HepG2 (cell line): ENCODE measurements around the gene DHCR7. TPM values are rescaled to one million over a fixed set of nuclear protein-coding genes. Genes with fewer than 3 reads are reported as not detected.

Experiments
- ATAC-seq: fragments of 200-7000 bp; cut with Tn5 transposase; 3 replicates; pipeline ENCODE4 v1.9.1; 2020; ENCODE audit warnings: mild to moderate bottlenecking, moderate library complexity
- BruUV-seq: library from RNA; stranded (reverse); fragments of 400-500 nt; replicated peaks from 2 replicates; lab custom pipeline; 2021; lab: Mats Ljungman, UMichigan
- CTCF ChIA-PET: fragments of 300-600 bp; formaldehyde crosslinking; extraction: SDS; loops from one replicate; lab custom pipeline; 2021; ENCODE audit warnings: low total read pairs, inconsistent platforms, low intra/inter-chr PET ratio; lab: Yijun Ruan, JAX
- POLR2A ChIA-PET: fragments of 350-600 bp; sonication (Branson Sonifier 250); formaldehyde crosslinking; loops from one replicate; lab custom pipeline; 2020; ENCODE audit warnings: antibody characterized with exemption, inconsistent platforms; lab: Yijun Ruan, JAX
- DNase-seq: peaks from one replicate; pipeline ENCODE4 v3.0.0-alpha.2; 2015; ENCODE audit warnings: low spot score
- FAIRE-seq: peaks from 3 replicates; lab custom pipeline; 2011; peaks lifted over from hg19 to GRCh38; lab: Jason Lieb, UNC
- H2AFZ ChIP-seq: one replicate; pipeline ENCODE4 v1.6.1; 2011; ENCODE audit warnings: low read length, inconsistent platforms
- H3K27ac ChIP-seq: fragments of 300-600 bp; 3 replicates; pipeline ENCODE4 v1.8.0; 2011; ENCODE audit warnings: mixed run types, mild to moderate bottlenecking, mixed read lengths, low read length, inconsistent platforms; ENCODE audit not compliant: insufficient read depth; ENCODE audit errors: extremely low read length
- H3K27me3 ChIP-seq, 2 experiments: fragments of 200-600 bp in 1 of 2; 2 replicates in 1 of 2; 3 replicates in 1 of 2; pipeline versions ENCODE4 v1.6.0 to v1.8.0; 2011; ENCODE audit warnings: low read length in 2 of 2, mild to moderate bottlenecking in 2 of 2, moderate library complexity in 2 of 2, inconsistent platforms in 1 of 2; ENCODE audit not compliant: insufficient read depth in 2 of 2, control insufficient read depth in 1 of 2
- H3K36me3 ChIP-seq, 2 experiments: fragments of 200-600 bp in 1 of 2; replicated peaks in 1 of 2; 2 replicates in 1 of 2; 3 replicates in 1 of 2; pipeline versions ENCODE4 v1.5.1 to v1.8.0; 2011; ENCODE audit warnings: low read length in 2 of 2, inconsistent platforms in 1 of 2; ENCODE audit not compliant: insufficient read depth in 2 of 2, control insufficient read depth in 1 of 2
- H3K4me1 ChIP-seq: 2 replicates; pipeline ENCODE4 v1.5.1; 2012; ENCODE audit warnings: low read length, inconsistent platforms; ENCODE audit not compliant: insufficient read depth
- H3K4me2 ChIP-seq: 2 replicates; pipeline ENCODE4 v1.6.0; 2011; ENCODE audit warnings: low read depth, low read length, inconsistent platforms
- H3K4me3 ChIP-seq, 3 experiments: fragments of 200-600 bp in 1 of 3; sonication (generic), shearing (Covaris generic) in 1 of 3; replicated peaks in 1 of 3; 2 replicates each; pipeline ENCODE4 v1.5.1; 2011 to 2016; ENCODE audit warnings: low read length in 3 of 3, inconsistent platforms in 2 of 3, low read depth in 2 of 3, mild to moderate bottlenecking in 2 of 3, control low read depth in 1 of 3, mixed read lengths in 1 of 3; ENCODE audit not compliant: insufficient read depth in 1 of 3
- H3K79me2 ChIP-seq: one replicate; pipeline ENCODE4 v1.6.1; 2011; ENCODE audit warnings: low read length, inconsistent platforms; ENCODE audit not compliant: insufficient read depth
- H3K9ac ChIP-seq: 2 replicates; pipeline ENCODE4 v1.6.0; 2011; ENCODE audit warnings: mild to moderate bottlenecking, low read depth, low read length, inconsistent platforms; ENCODE audit not compliant: insufficient read depth
- H3K9me3 ChIP-seq: 2 replicates; pipeline ENCODE4 v1.5.1; 2012; ENCODE audit warnings: mild to moderate bottlenecking, low read length
- H4K20me1 ChIP-seq: 2 replicates; pipeline ENCODE4 v1.6.0; 2011; ENCODE audit warnings: inconsistent platforms, mild to moderate bottlenecking, low read length, moderate library complexity; ENCODE audit not compliant: insufficient read depth
- DBP ChIP-seq: sonication (generic); formaldehyde crosslinking; IDR thresholded peaks from 2 replicates; pipeline ENCODE4 v1.4.0; 2020; ENCODE audit warnings: missing genetic modification reagents; ENCODE audit errors: not compliant biosample characterization
- FUBP1 ChIP-seq: sonication (generic); formaldehyde crosslinking; IDR thresholded peaks from 2 replicates; pipeline ENCODE4 v1.5.1; 2020; ENCODE audit warnings: missing genetic modification reagents, mild to moderate bottlenecking, borderline replicate concordance
- MIER2 ChIP-seq: IDR thresholded peaks from 2 replicates; pipeline ENCODE4 v1.6.1; 2016; ENCODE audit warnings: missing biosample characterization, missing genetic modification reagents
- PHF21A ChIP-seq: sonication (generic); formaldehyde crosslinking; IDR thresholded peaks from 2 replicates; pipeline ENCODE4 v1.5.0; 2020; ENCODE audit warnings: mild to moderate bottlenecking, missing genetic modification reagents
- SNAPC2 ChIP-seq: sonication (generic); formaldehyde crosslinking; IDR thresholded peaks from 2 replicates; pipeline ENCODE4 v1.8.1; 2022; ENCODE audit warnings: mild to moderate bottlenecking, missing genetic modification reagents
- STAG1 ChIP-seq: sonication (generic); formaldehyde crosslinking; IDR thresholded peaks from 2 replicates; pipeline ENCODE4 v1.4.0; 2020; ENCODE audit warnings: missing genetic modification reagents
- ZNF564 ChIP-seq: sonication (generic); formaldehyde crosslinking; IDR thresholded peaks from 2 replicates; pipeline ENCODE4 v1.8.1; 2023; ENCODE audit warnings: mild to moderate bottlenecking, missing genetic modification reagents
- WGBS: methylation state at CpG from one replicate; pipeline ENCODE4 v1.1.6; 2017; ENCODE audit warnings: low lambda C conversion rate; 5-methylcytosine and 5-hydroxymethylcytosine counted together
- in situ Hi-C: cut with HindIII; loops from 2 replicates; pipeline ENCODE4 v1.10.0; 2017; ENCODE audit warnings: low pct_unique_long_range_greater_than_20kb; ENCODE audit not compliant: extremely low pct_ligation_motif_present
- intact Hi-C: fragments of 100-400 bp; cut with micrococcal nuclease; formaldehyde crosslinking; loops from one replicate; pipeline ENCODE4 v1.10.0; 2022; ENCODE audit not compliant: unreplicated experiment
- polyA plus RNA-seq, 8 experiments: library from polyadenylated mRNA; depleted of rRNA in 3 of 8; stranded (reverse) in 7 of 8; unstranded in 1 of 8; fragments of >200 nt; fragmentation: Illumina TruSeq in 4 of 8; extraction: Trizol in 4 of 8; gene quantifications; 2 replicates each; pipeline versions ENCODE4 v1.2.1 to v1.2.3, GENCODE V29; 2011 to 2016; ENCODE audit warnings: low read depth in 4 of 8, missing spikeins in 1 of 8, mixed read lengths in 1 of 8; ENCODE audit not compliant: insufficient read depth in 1 of 8
- total RNA-seq, 5 experiments: library from RNA; depleted of rRNA; stranded (reverse); fragments of >200 nt; fragmentation: Illumina TruSeq; extraction: Trizol; gene quantifications; 2 replicates each; pipeline ENCODE4 v1.2.3, GENCODE V29; 2016; ENCODE audit warnings: low read depth in 1 of 5
- TF ChIP-seq, protein P1 (sequence below), 2 experiments: fragments of 450-650 bp in 1 of 2; sonication (generic) in 1 of 2; formaldehyde crosslinking in 1 of 2; IDR thresholded peaks; 2 replicates each; pipeline versions ENCODE4 v1.6.1 to v1.8.0; 2016 to 2022; ENCODE audit warnings: antibody characterized with exemption in 1 of 2, mild to moderate bottlenecking in 1 of 2, missing genetic modification reagents in 1 of 2

Gene DHCR7
- total and polyA plus RNA-seq, 2 of the 13 experiments (the other 11 are each of a cell fraction or from before 2014, with no cell fraction given), result 96.0 to 143 TPM

- BruUV-seq, result no TSS peak
- ATAC-seq, result no peak
- Histone ChIP-seq H3K79me2 (no peaks in the 10 kb centered on the region), H3K4me1 (peaks cover 8% of the 10 kb centered on the region; the same call in 1 of the 2 replicates), H3K27me3 (no peaks in the 10 kb centered on the region), H3K36me3 (peaks cover 22 to 69% of the 10 kb centered on the region in 2 experiments; a peak in 4 of 5 replicates), H3K27ac (no peak overlapping the region), H3K9ac (no peak overlapping the region), H3K4me2 (no peak overlapping the region), H3K4me3 (no peak overlapping the region), H2AFZ (no peak overlapping the region), H3K9me3 (no peaks in the 10 kb centered on the region), H4K20me1 (no peaks in the 10 kb centered on the region)
- 98% methylated on average over 20 of the region's 24 CpGs for WGBS
- no peak for FAIRE-seq
- TF ChIP-seq DBP (CRISPR knock-in tag), result no peak
- no peak for TF ChIP-seq PHF21A (CRISPR knock-in tag)
- TF ChIP-seq FUBP1 (CRISPR knock-in tag), result no peak
- TF ChIP-seq ZNF564 (CRISPR knock-in tag), result no peak
- no peak for TF ChIP-seq SNAPC2 (CRISPR knock-in tag)
- no peak for TF ChIP-seq STAG1 (CRISPR knock-in tag)
- TF ChIP-seq, protein P1, sequence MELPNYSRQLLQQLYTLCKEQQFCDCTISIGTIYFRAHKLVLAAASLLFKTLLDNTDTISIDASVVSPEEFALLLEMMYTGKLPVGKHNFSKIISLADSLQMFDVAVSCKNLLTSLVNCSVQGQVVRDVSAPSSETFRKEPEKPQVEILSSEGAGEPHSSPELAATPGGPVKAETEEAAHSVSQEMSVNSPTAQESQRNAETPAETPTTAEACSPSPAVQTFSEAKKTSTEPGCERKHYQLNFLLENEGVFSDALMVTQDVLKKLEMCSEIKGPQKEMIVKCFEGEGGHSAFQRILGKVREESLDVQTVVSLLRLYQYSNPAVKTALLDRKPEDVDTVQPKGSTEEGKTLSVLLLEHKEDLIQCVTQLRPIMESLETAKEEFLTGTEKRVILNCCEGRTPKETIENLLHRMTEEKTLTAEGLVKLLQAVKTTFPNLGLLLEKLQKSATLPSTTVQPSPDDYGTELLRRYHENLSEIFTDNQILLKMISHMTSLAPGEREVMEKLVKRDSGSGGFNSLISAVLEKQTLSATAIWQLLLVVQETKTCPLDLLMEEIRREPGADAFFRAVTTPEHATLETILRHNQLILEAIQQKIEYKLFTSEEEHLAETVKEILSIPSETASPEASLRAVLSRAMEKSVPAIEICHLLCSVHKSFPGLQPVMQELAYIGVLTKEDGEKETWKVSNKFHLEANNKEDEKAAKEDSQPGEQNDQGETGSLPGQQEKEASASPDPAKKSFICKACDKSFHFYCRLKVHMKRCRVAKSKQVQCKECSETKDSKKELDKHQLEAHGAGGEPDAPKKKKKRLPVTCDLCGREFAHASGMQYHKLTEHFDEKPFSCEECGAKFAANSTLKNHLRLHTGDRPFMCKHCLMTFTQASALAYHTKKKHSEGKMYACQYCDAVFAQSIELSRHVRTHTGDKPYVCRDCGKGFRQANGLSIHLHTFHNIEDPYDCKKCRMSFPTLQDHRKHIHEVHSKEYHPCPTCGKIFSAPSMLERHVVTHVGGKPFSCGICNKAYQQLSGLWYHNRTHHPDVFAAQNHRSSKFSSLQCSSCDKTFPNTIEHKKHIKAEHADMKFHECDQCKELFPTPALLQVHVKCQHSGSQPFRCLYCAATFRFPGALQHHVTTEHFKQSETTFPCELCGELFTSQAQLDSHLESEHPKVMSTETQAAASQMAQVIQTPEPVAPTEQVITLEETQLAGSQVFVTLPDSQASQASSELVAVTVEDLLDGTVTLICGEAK (IDR thresholded peaks at IDR 0.05), result no peak
- TF ChIP-seq, protein P1 (CRISPR knock-in tag; IDR thresholded peaks at IDR 0.05), result no peak
- no peak for TF ChIP-seq MIER2 (CRISPR knock-in tag)
- intact Hi-C loops (no loop called here), in situ Hi-C loops (no loop called here)
- ChIA-PET CTCF (no interaction called here), POLR2A (no interaction called here)
- DNase-seq, result no peak
Observed at GRCh38 chr11:71481101-71481960, 33.1 kb upstream of the DHCR7 start.
